Colon (tissue), 2 donors: ENCODE data around the gene BLOC1S4.
"Not testable (repeated sequence)": the region's sequence is repeated elsewhere in the genome, so short reads cannot be mapped to it uniquely, and the experiment has no call there.

Experiments
- FAIRE-seq: peaks from 2 replicates; lab custom pipeline; 2012; peaks lifted over from hg19 to GRCh38; lab: Jason Lieb, UNC
- donor health status: control.
- donor health status: control.

The BLOC1S4 gene, protein sequence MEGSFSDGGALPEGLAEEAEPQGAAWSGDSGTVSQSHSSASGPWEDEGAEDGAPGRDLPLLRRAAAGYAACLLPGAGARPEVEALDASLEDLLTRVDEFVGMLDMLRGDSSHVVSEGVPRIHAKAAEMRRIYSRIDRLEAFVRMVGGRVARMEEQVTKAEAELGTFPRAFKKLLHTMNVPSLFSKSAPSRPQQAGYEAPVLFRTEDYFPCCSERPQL

GRCh38 chr4:6716018-6716911 is at the start of gene BLOC1S4:
Gene BLOC1S4, plus strand, starts transcription at chr4:6716174. Its CDS starts 36 bp downstream, at chr4:6716210.
- no peak for FAIRE-seq

DNA sequence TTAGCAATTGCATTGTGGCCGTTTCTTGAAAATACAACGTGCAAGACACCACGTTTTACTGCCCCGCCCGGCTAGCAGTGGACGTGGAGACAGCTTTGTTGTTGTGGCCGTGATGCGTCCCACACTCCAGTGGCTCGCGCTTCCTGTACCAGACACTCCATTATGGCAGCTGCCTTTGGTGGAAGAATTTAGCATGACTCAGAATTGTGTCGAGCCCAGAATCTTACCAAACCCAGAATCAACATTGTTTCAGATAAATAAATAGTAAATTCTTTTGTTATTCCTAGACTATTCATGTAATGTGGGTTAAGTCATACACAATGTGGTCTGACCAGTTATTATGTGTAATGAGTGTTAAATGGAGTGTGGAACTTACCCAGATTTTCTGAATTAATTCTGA is 47.6 kb upstream of the BLOC1S4 start:
- no peak for FAIRE-seq

GRCh38 chr4:6671648-6672047 is 44.3 kb upstream of the BLOC1S4 start:
- no peak for FAIRE-seq

DNA sequence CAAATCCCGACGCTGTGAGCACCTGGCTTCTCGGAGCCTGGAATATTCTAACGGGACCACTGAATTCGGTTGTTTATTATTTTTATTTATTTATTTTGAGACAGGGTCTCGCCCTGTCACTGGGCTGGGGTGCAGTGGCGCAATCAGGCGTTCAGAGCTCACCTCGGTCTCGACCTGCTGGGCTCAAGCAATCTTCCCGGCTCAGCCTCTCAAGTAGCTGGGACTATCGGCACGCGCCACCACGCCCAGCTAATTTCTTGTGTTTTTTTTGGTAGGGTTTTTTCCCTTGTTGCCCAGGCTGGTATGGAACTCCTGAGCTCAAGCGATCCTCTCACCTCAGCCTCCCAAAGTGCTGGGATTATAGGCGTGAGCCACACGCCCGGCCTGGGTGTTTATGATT is 43.8 kb upstream of the BLOC1S4 start:
- FAIRE-seq: no peak

- not testable (repeated sequence) for FAIRE-seq
These were observed 43.3 kb upstream of the BLOC1S4 start for GRCh38 chr4:6672541-6673190.

- FAIRE-seq: not testable (repeated sequence)
These were observed 42.7 kb upstream of the BLOC1S4 start for GRCh38 chr4:6673191-6673659.

GRCh38 chr4:6673660-6674499 is 42.1 kb upstream of the BLOC1S4 start:
- no peak for FAIRE-seq

DNA sequence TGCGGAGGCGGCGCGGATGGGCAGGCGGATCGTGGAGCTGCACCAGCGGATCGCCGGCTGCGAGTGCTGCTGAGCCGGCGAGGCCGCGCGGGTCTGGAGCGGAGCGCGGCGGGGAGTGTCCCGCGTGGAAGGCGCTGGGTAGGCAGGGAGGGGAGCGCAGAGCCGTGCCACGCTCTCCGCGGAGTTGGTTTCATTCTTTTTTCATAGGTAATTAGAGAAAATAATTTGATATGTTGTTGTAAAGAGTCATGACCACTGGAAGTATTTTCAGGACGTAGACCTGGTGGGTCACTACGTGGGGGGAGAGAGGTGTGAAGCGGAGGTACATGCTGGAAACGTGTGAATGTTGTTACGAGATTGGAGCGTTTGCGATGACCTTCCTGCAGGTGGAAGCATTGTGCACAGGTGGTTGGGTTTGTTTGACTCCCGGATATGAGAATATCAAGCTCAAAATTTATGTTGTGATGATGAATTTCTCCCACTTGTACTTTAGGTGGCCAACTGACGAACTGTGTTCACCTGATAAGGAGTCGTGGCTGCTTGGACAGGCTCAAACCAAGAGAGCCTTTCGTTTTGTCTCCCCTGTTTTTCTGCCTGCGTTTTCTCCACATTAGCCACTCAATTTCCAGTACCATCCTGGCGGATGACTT is 41.3 kb upstream of the BLOC1S4 start:
- FAIRE-seq: no peak

DNA sequence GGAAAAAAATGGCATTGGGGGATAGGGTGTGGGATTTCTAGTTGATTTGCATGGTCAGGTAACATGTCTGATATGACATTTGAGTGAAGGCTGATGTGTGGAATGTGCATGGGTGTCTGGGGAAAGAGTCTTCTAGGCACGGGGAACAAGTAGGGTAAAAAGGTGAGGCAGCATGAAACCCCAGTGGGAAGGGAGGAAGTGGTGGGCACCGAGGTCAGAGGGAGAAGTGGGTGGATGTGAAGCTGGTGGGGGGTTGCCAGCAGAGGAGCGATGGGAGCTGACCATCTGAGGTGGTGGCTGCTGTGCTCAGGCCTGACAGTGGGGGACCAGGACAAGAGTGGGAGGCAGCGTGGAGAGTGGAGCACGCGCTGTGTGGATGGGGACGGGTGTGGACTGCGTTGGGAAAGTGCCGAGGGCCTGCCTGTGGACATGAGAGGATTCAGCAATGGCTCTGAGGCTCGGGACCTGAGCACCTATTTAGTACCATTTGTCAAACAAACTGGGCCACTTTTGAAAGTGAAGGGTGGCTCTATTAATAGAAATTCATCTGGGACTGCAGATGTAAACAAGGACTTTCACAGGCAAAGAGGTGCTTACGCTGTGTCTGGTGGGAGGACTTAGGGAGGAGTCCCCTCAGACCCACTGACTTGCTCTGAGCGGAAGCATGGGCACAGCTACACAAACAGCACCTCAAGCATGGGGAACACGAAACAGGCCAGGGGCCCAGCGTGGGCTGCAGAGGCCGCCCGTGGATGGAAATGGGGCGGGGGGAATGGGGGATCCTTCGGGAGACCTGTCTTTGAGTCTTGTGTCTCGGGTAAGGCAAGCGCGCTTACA is 39.0 kb upstream of the BLOC1S4 start:
- no peak for FAIRE-seq

GRCh38 chr4:6680372-6681034 is 35.5 kb upstream of the BLOC1S4 start:
- no peak for FAIRE-seq

- no peak for FAIRE-seq
These were observed 34.8 kb upstream of the BLOC1S4 start for GRCh38 chr4:6681191-6681590.

- FAIRE-seq: no peak
These were observed 32.9 kb upstream of the BLOC1S4 start for GRCh38 chr4:6682862-6683590.

DNA sequence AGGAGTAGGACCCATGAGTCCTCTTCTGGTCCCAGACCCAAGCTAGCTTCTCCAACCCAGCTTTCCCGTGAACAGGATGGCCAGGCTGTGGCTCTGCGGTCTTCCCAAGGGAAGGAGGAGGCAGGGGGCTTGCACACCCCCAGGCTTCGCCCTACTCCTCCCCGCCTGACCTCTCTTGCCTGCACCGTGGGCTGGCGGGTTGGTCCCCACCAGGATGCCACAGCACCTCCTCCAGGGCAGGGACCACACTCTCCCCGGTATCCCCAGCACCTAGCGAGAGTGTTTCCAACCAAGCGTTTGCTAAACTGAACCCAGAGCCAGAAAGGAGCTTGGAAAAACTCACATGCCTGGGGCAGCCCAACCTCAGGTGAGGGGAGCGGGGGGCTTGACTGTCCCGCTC is 31.3 kb upstream of the BLOC1S4 start:
- no peak for FAIRE-seq

- no peak for FAIRE-seq
These were observed 29.7 kb upstream of the BLOC1S4 start for GRCh38 chr4:6686104-6686787.

GRCh38 chr4:6687947-6688878 is 27.8 kb upstream of the BLOC1S4 start:
- no peak for FAIRE-seq

GRCh38 chr4:6688879-6689505 is 27.0 kb upstream of the BLOC1S4 start:
- FAIRE-seq: no peak

GRCh38 chr4:6689506-6689960 is 26.4 kb upstream of the BLOC1S4 start:
- no peak for FAIRE-seq
